GM23338 (cell line): Measurements from ENCODE around the gene TRAPPC12. TPM values are rescaled to one million over a fixed set of nuclear protein-coding genes. Genes with fewer than 3 reads are reported as not detected.

ENCODE experiments used
- ATAC-seq: fragments of 200-7000 bp; cut with Tn5 transposase; 3 replicates; pipeline ENCODE4 v1.9.1; 2020
- DNase-seq: peaks from one replicate; pipeline ENCODE4 v3.0.0-alpha.2; 2015; ENCODE audit warnings: low spot score
- H2AFZ ChIP-seq: fragments of 200-600 bp; sonication (generic); 2 replicates; pipeline ENCODE4 v1.8.0; 2016; ENCODE audit warnings: antibody characterized with exemption, mild to moderate bottlenecking, moderate library complexity
- H3F3A ChIP-seq: fragments of 200-600 bp; sonication (generic); replicated peaks from 2 replicates; pipeline ENCODE4 v1.8.0; 2017; ENCODE audit warnings: antibody characterized with exemption, mixed run types, low read depth
- H3K27ac ChIP-seq: fragments of 200-600 bp; sonication (generic); 2 replicates; pipeline ENCODE4 v1.6.1; 2016; ENCODE audit warnings: low read depth
- H3K27me3 ChIP-seq: fragments of 200-600 bp; sonication (generic); 2 replicates; pipeline ENCODE4 v1.8.0; 2016; ENCODE audit warnings: mild to moderate bottlenecking, mixed run types, moderate library complexity; ENCODE audit not compliant: insufficient read depth
- H3K36me3 ChIP-seq: fragments of 200-600 bp; sonication (generic); 2 replicates; pipeline ENCODE4 v1.8.0; 2016; ENCODE audit warnings: mild to moderate bottlenecking; ENCODE audit not compliant: insufficient read depth
- H3K4me1 ChIP-seq: fragments of 200-600 bp; sonication (generic); 2 replicates; pipeline ENCODE4 v1.8.0; 2016; ENCODE audit warnings: mild to moderate bottlenecking, moderate library complexity; ENCODE audit not compliant: insufficient read depth
- H3K4me2 ChIP-seq: fragments of 200-600 bp; sonication (generic); 2 replicates; pipeline ENCODE4 v1.7.1; 2017; ENCODE audit warnings: mixed run types
- H3K4me3 ChIP-seq: fragments of 200-600 bp; sonication (generic); 2 replicates; pipeline ENCODE4 v1.6.1; 2016; ENCODE audit warnings: mixed run types
- H3K79me2 ChIP-seq: fragments of 200-600 bp; sonication (generic); replicated peaks from 2 replicates; pipeline ENCODE4 v1.8.0; 2017; ENCODE audit warnings: mild to moderate bottlenecking; ENCODE audit not compliant: insufficient read depth
- H3K9me2 ChIP-seq: fragments of 200-600 bp; sonication (generic); 2 replicates; pipeline ENCODE4 v1.8.0; 2017; ENCODE audit not compliant: insufficient read depth
- H4K20me1 ChIP-seq: fragments of 200-600 bp; sonication (generic); replicated peaks from 2 replicates; pipeline ENCODE4 v1.8.0; 2017; ENCODE audit warnings: mild to moderate bottlenecking; ENCODE audit not compliant: insufficient read depth
- H3K27ac Mint-ChIP-seq: 2 replicates; pipeline ENCODE4 v1.8.0; 2020; ENCODE audit warnings: inconsistent platforms, mild to moderate bottlenecking, moderate library complexity, mixed read lengths
- H3K27me3 Mint-ChIP-seq: 3 replicates; pipeline ENCODE4 v1.8.0; 2022; ENCODE audit warnings: low read depth, mild to moderate bottlenecking, moderate library complexity, mixed read lengths, inconsistent platforms; ENCODE audit not compliant: insufficient read depth, poor library complexity
- H3K36me3 Mint-ChIP-seq: 3 replicates; pipeline ENCODE4 v1.8.0; 2021; ENCODE audit warnings: low read depth, mild to moderate bottlenecking, inconsistent platforms, moderate library complexity, mixed read lengths
- H3K4me1 Mint-ChIP-seq: 3 replicates; pipeline ENCODE4 v1.8.0; 2020; ENCODE audit warnings: mild to moderate bottlenecking, inconsistent platforms, mixed read lengths
- H3K4me3 Mint-ChIP-seq: 3 replicates; pipeline ENCODE4 v1.8.0; 2021; ENCODE audit warnings: moderate library complexity, mild to moderate bottlenecking, inconsistent platforms, mixed read lengths
- H3K9me3 Mint-ChIP-seq: 3 replicates; pipeline ENCODE4 v1.8.0; 2020; ENCODE audit warnings: moderate library complexity, mild to moderate bottlenecking, inconsistent platforms, mixed read lengths
- CREB1 ChIP-seq: fragments of 250-450 bp; sonication (Bioruptor Pico); IDR thresholded peaks from 2 replicates; pipeline ENCODE4 v1.5.0; 2020; ENCODE audit warnings: low read depth, mild to moderate bottlenecking, moderate library complexity
- CTCF ChIP-seq, 2 experiments: fragments of 200-600 bp in 1 of 2; sonication (generic) in 1 of 2; conservative IDR thresholded peaks; 2 replicates each; pipeline versions ENCODE4 v1.5.1 to v1.6.1; 2016 to 2017; ENCODE audit warnings: antibody characterized with exemption in 2 of 2, low read depth in 2 of 2, mild to moderate bottlenecking in 2 of 2, moderate library complexity in 1 of 2
- ETS1 ChIP-seq: IDR thresholded peaks from 2 replicates; pipeline ENCODE4 v1.6.1; 2016; ENCODE audit warnings: antibody characterized with exemption
- EZH2 ChIP-seq: fragments of 200-600 bp; sonication (generic); IDR thresholded peaks from one replicate; pipeline ENCODE4 v1.8.0; 2017; ENCODE audit warnings: antibody characterized with exemption, mild to moderate bottlenecking, low read depth; ENCODE audit not compliant: unreplicated experiment
- EZH2phosphoT487 ChIP-seq: fragments of 200-600 bp; sonication (generic); IDR thresholded peaks from one replicate; pipeline ENCODE4 v1.8.1; 2018; ENCODE audit warnings: antibody characterized with exemption; ENCODE audit not compliant: unreplicated experiment
- JUNB ChIP-seq: IDR thresholded peaks from one replicate; pipeline ENCODE4 v1.6.1; 2016; ENCODE audit warnings: antibody characterized with exemption; ENCODE audit not compliant: unreplicated experiment
- POLR2AphosphoS5 ChIP-seq: IDR thresholded peaks from 2 replicates; pipeline ENCODE4 v1.6.1; 2016; ENCODE audit warnings: antibody characterized with exemption, low read depth
- REST ChIP-seq: IDR thresholded peaks from one replicate; pipeline ENCODE4 v1.6.1; 2018; ENCODE audit warnings: antibody characterized with exemption; ENCODE audit not compliant: unreplicated experiment
- STAT1 ChIP-seq: IDR thresholded peaks from one replicate; pipeline ENCODE4 v1.6.1; 2016; ENCODE audit warnings: antibody characterized with exemption; ENCODE audit not compliant: unreplicated experiment
- ZNF114 ChIP-seq: fragments of 250-450 bp; sonication (Bioruptor Pico); IDR thresholded peaks from 2 replicates; pipeline ENCODE4 v1.5.0; 2020; ENCODE audit warnings: mild to moderate bottlenecking, moderate library complexity
- polyA plus RNA-seq: library from polyadenylated mRNA; unstranded; fragments of >200 nt; fragmentation: Nextera tagmentation; extraction: Ambion mirVana; gene quantifications from 2 replicates; pipeline ENCODE4 v1.2.1, GENCODE V29; 2016
- total RNA-seq: library from RNA; depleted of rRNA; stranded (reverse); fragments of >200 nt; shearing (Covaris generic); gene quantifications from 2 replicates; pipeline ENCODE4 v1.2.3, GENCODE V29; 2014

Gene TRAPPC12
- total and polyA plus RNA-seq, 2 experiments from 2014 or later = 48.9 to 57.7 TPM

GRCh38 chr2:3341336-3341735, 38.2 kb upstream of the TRAPPC12 start:
- Histone ChIP-seq H3K27ac (no peak overlapping the region), H3K36me3 (no peaks in the 10 kb centered on the region), H3K79me2 (no peaks in the 10 kb centered on the region), H3K4me2 (no peak overlapping the region), H2AFZ (no peak overlapping the region), H3K4me3 (no peak overlapping the region), H3K4me1 (no peaks in the 10 kb centered on the region), H3F3A (no peaks in the 10 kb centered on the region), H3K9me2 (no peaks in the 10 kb centered on the region), H4K20me1 (no peaks in the 10 kb centered on the region), H3K27me3 (no peaks in the 10 kb centered on the region)
- no peaks in the 10 kb centered on the region for H3K4me1 Mint-ChIP-seq
- no peak for TF ChIP-seq CREB1 (CRISPR knock-in tag)
- TF ChIP-seq STAT1 = no peak
- no peak for TF ChIP-seq EZH2phosphoT487
- no peak for TF ChIP-seq ETS1
- no peak for TF ChIP-seq REST
- no peak for TF ChIP-seq JUNB
- no peak for TF ChIP-seq EZH2
- no peak for TF ChIP-seq ZNF114 (CRISPR knock-in tag)
- no peak for TF ChIP-seq POLR2AphosphoS5
- TF ChIP-seq CTCF (conservative IDR thresholded peaks at IDR 0.05; ENCODE audit: low read depth in 2 of 2) = no peak
- no peak overlapping the region for H3K27ac Mint-ChIP-seq
- ATAC-seq (no peak), DNase-seq (no peak)
- peaks cover 3% of the 10 kb centered on the region for H3K27me3 Mint-ChIP-seq
- no peaks in the 10 kb centered on the region for H3K9me3 Mint-ChIP-seq
- peaks cover 10% of the 10 kb centered on the region for H3K36me3 Mint-ChIP-seq
- H3K4me3 Mint-ChIP-seq = no peak overlapping the region

- H3K79me2 ChIP-seq = no peaks in the 10 kb centered on the region
- no peaks in the 10 kb centered on the region; the same call in 2 of the 3 replicates for H3K9me3 Mint-ChIP-seq
- H3K4me3 ChIP-seq = no peak overlapping the region
- no peak overlapping the region for H3K4me2 ChIP-seq
- no peak overlapping the region for H3K4me3 Mint-ChIP-seq
- H4K20me1 ChIP-seq = no peaks in the 10 kb centered on the region
- H3K36me3 Mint-ChIP-seq = peaks cover 18% of the 10 kb centered on the region
- H3F3A ChIP-seq = no peaks in the 10 kb centered on the region
- no peak overlapping the region for H3K27ac ChIP-seq
- ATAC-seq (no peak), DNase-seq (no peak)
- H3K4me1 Mint-ChIP-seq = no peaks in the 10 kb centered on the region; the same call in 2 of the 3 replicates
- H3K4me1 ChIP-seq = no peaks in the 10 kb centered on the region
- no peaks in the 10 kb centered on the region for H3K27me3 ChIP-seq
- H3K36me3 ChIP-seq = no peaks in the 10 kb centered on the region
- H3K27me3 Mint-ChIP-seq = peaks cover 3% of the 10 kb centered on the region
- no peak overlapping the region for H2AFZ ChIP-seq
- no peaks in the 10 kb centered on the region for H3K9me2 ChIP-seq
- no peak overlapping the region for H3K27ac Mint-ChIP-seq
- no peak for TF ChIP-seq CREB1 (CRISPR knock-in tag)
- no peak for TF ChIP-seq POLR2AphosphoS5
- TF ChIP-seq ZNF114 (CRISPR knock-in tag) = no peak
- TF ChIP-seq REST = no peak
- no peak for TF ChIP-seq ETS1
- no peak for TF ChIP-seq CTCF (conservative IDR thresholded peaks at IDR 0.05; ENCODE audit: low read depth in 2 of 2)
- TF ChIP-seq EZH2 = no peak
Observed at GRCh38 chr2:3342324-3342723, 37.2 kb upstream of the TRAPPC12 start.
